ENCODE measurements around the gene KCTD12. TPM values are rescaled to one million over a fixed set of nuclear protein-coding genes. Genes with fewer than 3 reads are reported as not detected.

KCTD12 gene
- total and polyA plus RNA-seq, 2 of the 13 experiments (the other 11 are each of a cell fraction or from before 2014, with no cell fraction given), result not detected

GRCh38 chr13:76852986-76853385 is 33.2 kb downstream of the KCTD12 start:
- no TSS peak for BruUV-seq (replicated peaks)
- Histone ChIP-seq H2AFZ (ENCODE audit: low read length) (no peak overlapping the region), H3K9me3 (ENCODE audit: low read length) (no peaks in the 10 kb centered on the region), H3K27ac (ENCODE audit: extremely low read length, insufficient read depth, low read length) (no peak overlapping the region), H3K79me2 (ENCODE audit: insufficient read depth, low read length) (no peaks in the 10 kb centered on the region), H3K4me3 (replicated peaks in 1 of 3; ENCODE audit: insufficient read depth in 1 of 3, low read depth in 2 of 3, low read length in 3 of 3) (no peak overlapping the region), H3K9ac (ENCODE audit: insufficient read depth, low read depth, low read length) (no peak overlapping the region), H4K20me1 (ENCODE audit: insufficient read depth, low read length) (no peaks in the 10 kb centered on the region), H3K4me2 (ENCODE audit: low read depth, low read length) (no peak overlapping the region), H3K27me3 (ENCODE audit: control insufficient read depth in 1 of 2, insufficient read depth in 2 of 2, low read length in 2 of 2) (no peaks in the 10 kb centered on the region), H3K36me3 (replicated peaks in 1 of 2; ENCODE audit: control insufficient read depth in 1 of 2, insufficient read depth in 2 of 2, low read length in 2 of 2) (no peaks in the 10 kb centered on the region), H3K4me1 (ENCODE audit: insufficient read depth, low read length) (no peaks in the 10 kb centered on the region)
- CTCF ChIA-PET (ENCODE audit: low intra/inter-chr PET ratio, low total read pairs), result no interaction called here
- POLR2A ChIA-PET, result no interaction called here
- ATAC-seq (no peak), DNase-seq (ENCODE audit: low spot score) (no peak), FAIRE-seq (no peak)
- WGBS (ENCODE audit: low lambda C conversion rate), result 0% methylated on average over 2 of the region's 2 CpGs
- intact Hi-C loops (cut with micrococcal nuclease; ENCODE audit: unreplicated experiment) (no loop called here), in situ Hi-C loops (cut with HindIII; ENCODE audit: extremely low pct_ligation_motif_present, low pct_unique_long_range_greater_than_20kb) (no loop called here)
- no peak for TF ChIP-seq IRF1 (CRISPR knock-in tag; IDR thresholded peaks at IDR 0.05; ENCODE audit: low read depth)
- TF ChIP-seq ZNF12 (CRISPR knock-in tag; IDR thresholded peaks at IDR 0.05), result no peak
- no peak for TF ChIP-seq ARID3A (IDR thresholded peaks at IDR 0.05; ENCODE audit: low read depth, low read length)
- TF ChIP-seq WIZ (CRISPR knock-in tag; IDR thresholded peaks at IDR 0.05), result no peak
- no peak for TF ChIP-seq ZNF407 (CRISPR knock-in tag; IDR thresholded peaks at IDR 0.05; ENCODE audit: not compliant biosample characterization)
- TF ChIP-seq MBD4 (IDR thresholded peaks at IDR 0.05; ENCODE audit: borderline replicate concordance, low read length), result no peak
- TF ChIP-seq MEIS2 (CRISPR knock-in tag; IDR thresholded peaks at IDR 0.05), result no peak
- no peak for TF ChIP-seq REST (IDR thresholded peaks at IDR 0.05; ENCODE audit: borderline replicate concordance in 1 of 2, low read depth in 1 of 2, low read length in 2 of 2)
- TF ChIP-seq NFIC (IDR thresholded peaks at IDR 0.05; ENCODE audit: low read length), result no peak
- TF ChIP-seq NFYB (CRISPR knock-in tag; IDR thresholded peaks at IDR 0.05), result no peak
- no peak for TF ChIP-seq ZNF616 (CRISPR knock-in tag; IDR thresholded peaks at IDR 0.05; ENCODE audit: low read depth)
